Kidney tubule cell (primary cell): ENCODE measurements around the gene CRB3.

Source experiments
- DNase-seq: peaks from one replicate; pipeline ENCODE4 v3.0.0-alpha.2; 2018; ENCODE audit warnings: low spot score

CRB3 gene

GRCh38 chr19:6433165-6433564 is 30.9 kb upstream of the CRB3 start:
- no peak for DNase-seq

GRCh38 chr19:6433663-6434062 is 30.4 kb upstream of the CRB3 start, which contains the start of gene SLC25A41:
Gene SLC25A41 (minus strand): TSS chr19:6433763. CDS start chr19:6433693, 70 bp downstream.
- DNase-seq, result no peak

GRCh38 chr19:6439743-6440142 is 24.3 kb upstream of the CRB3 start:
- DNase-seq, result no peak

GRCh38 chr19:6440905-6441304 is 23.2 kb upstream of the CRB3 start:
- DNase-seq, result no peak

GRCh38 chr19:6442087-6442688 is 21.9 kb upstream of the CRB3 start:
- no peak for DNase-seq

GRCh38 chr19:6443986-6444385 is 20.1 kb upstream of the CRB3 start:
- no peak for DNase-seq

- DNase-seq, result no peak
These were observed 17.6 kb upstream of the CRB3 start for GRCh38 chr19:6446452-6446851.

GRCh38 chr19:6448045-6448444 is 16.0 kb upstream of the CRB3 start:
- DNase-seq, result no peak

GRCh38 chr19:6450166-6450565 is 13.9 kb upstream of the CRB3 start:
- no peak for DNase-seq

- DNase-seq, result no peak
These were observed 12.4 kb upstream of the CRB3 start for GRCh38 chr19:6451583-6452222.

- no peak for DNase-seq
These were observed 11.9 kb upstream of the CRB3 start for GRCh38 chr19:6452223-6452614.

- no peak for DNase-seq
These were observed 11.2 kb upstream of the CRB3 start for GRCh38 chr19:6452899-6453298.

- DNase-seq, result no peak
These were observed 10.0 kb upstream of the CRB3 start for GRCh38 chr19:6453951-6454565.

- DNase-seq, result no peak
These were observed 8.1 kb upstream of the CRB3 start for GRCh38 chr19:6455924-6456323.

GRCh38 chr19:6457958-6458694 is 5.9 kb upstream of the CRB3 start:
- DNase-seq, result no peak

- DNase-seq, result peak; percentile 29
These were observed 5.3 kb upstream of the CRB3 start for GRCh38 chr19:6458695-6459261.

GRCh38 chr19:6459262-6460098 is 4.6 kb upstream of the CRB3 start, which contains the start of gene SLC25A23:
Gene SLC25A23 (minus strand): TSS chr19:6459792. CDS start chr19:6459628, 164 bp downstream.
- DNase-seq, result peak; percentile 82

- DNase-seq, result peak; percentile 98
These were observed 3.8 kb upstream of the CRB3 start for GRCh38 chr19:6460099-6460884.

- peak; percentile 49 for DNase-seq
These were observed 935 bp downstream of the CRB3 start for GRCh38 chr19:6465006-6465405.

- DNase-seq, result no peak
These were observed 1.6 kb downstream of the CRB3 start for GRCh38 chr19:6465663-6466062.
